NCI-H2107 treated with DMSO at 0.1 percent for 48 hours (cell line): Measurements from ENCODE around the gene SF3B2.
A peak's percentile ranks its signal among the peaks of the same experiment; 100 is the strongest.
"Not testable (repeated sequence)": the region's sequence is repeated elsewhere in the genome, so short reads cannot be mapped to it uniquely, and the experiment has no call there.

Experiments
- DNase-seq: peaks from one replicate; lab custom pipeline; 2025; ENCODE audit not compliant: unreplicated experiment; lab: John Stamatoyannopoulos, UW

Gene SF3B2

GRCh38 chr11:66016793-66017177, 35.4 kb upstream of the SF3B2 start:
- DNase-seq, result no peak

- DNase-seq, result no peak
Measured at GRCh38 chr11:66017321-66017720, 34.8 kb upstream of the SF3B2 start.

- no peak for DNase-seq
Measured at GRCh38 chr11:66020212-66020611, 32.0 kb upstream of the SF3B2 start.

GRCh38 chr11:66020618-66021357, 31.4 kb upstream of the SF3B2 start:
- no peak for DNase-seq

- no peak for DNase-seq
Measured at GRCh38 chr11:66022401-66023185, 29.6 kb upstream of the SF3B2 start.

- not testable (repeated sequence) for DNase-seq
Measured at GRCh38 chr11:66023186-66023440, 29.1 kb upstream of the SF3B2 start.

GRCh38 chr11:66026017-66026529, 26.1 kb upstream of the SF3B2 start, which contains the start of gene CATSPER1:
TSS of gene CATSPER1 (minus strand) at chr11:66026479. CDS start at chr11:66026379, 100 bp downstream.
- DNase-seq, result no peak

- DNase-seq, result no peak
Measured at GRCh38 chr11:66032957-66033735, 19.0 kb upstream of the SF3B2 start.

GRCh38 chr11:66035653-66036333, 16.4 kb upstream of the SF3B2 start:
- DNase-seq, result no peak

- DNase-seq, result no peak
Measured at GRCh38 chr11:66036334-66036710, 15.8 kb upstream of the SF3B2 start.

GRCh38 chr11:66037327-66037726, 14.8 kb upstream of the SF3B2 start:
- DNase-seq, result no peak

- no peak for DNase-seq
Measured at GRCh38 chr11:66039765-66040164, 12.4 kb upstream of the SF3B2 start.

- DNase-seq, result no peak
Measured at GRCh38 chr11:66042227-66042995, 9.8 kb upstream of the SF3B2 start.

- DNase-seq, result no peak
Measured at GRCh38 chr11:66042996-66043906, 8.9 kb upstream of the SF3B2 start.

GRCh38 chr11:66044757-66045156, 7.4 kb upstream of the SF3B2 start:
- DNase-seq, result no peak

GRCh38 chr11:66045177-66045639, 7.0 kb upstream of the SF3B2 start:
- peak; percentile 26 for DNase-seq

GRCh38 chr11:66046901-66047300, 5.3 kb upstream of the SF3B2 start:
- no peak for DNase-seq

- no peak for DNase-seq
Measured at GRCh38 chr11:66047541-66048365, 4.4 kb upstream of the SF3B2 start.
